ENCODE measurements around the gene LCNL1. TPM values are rescaled to one million over a fixed set of nuclear protein-coding genes. Genes with fewer than 3 reads are reported as not detected.

The LCNL1 gene
- total RNA-seq, 6 donors from 2014 or later: 0.61 to 6.3 (median 1.8) TPM; not detected in 1

GRCh38 chr9:137022662-137023008, 39.8 kb downstream of the LCNL1 start:
- H3K4me3 ChIP-seq: no peak overlapping the region
- H3K27me3 ChIP-seq: no peaks in the 10 kb centered on the region
- ATAC-seq (ENCODE audit: low FRiP score in 2 of 2) (no peak), DNase-seq (peak in 1 of 2 donors; percentile 75)
- 85 to 96% methylated on average over 10 to 12 of the region's 23 CpGs for WGBS, 2 donors
- H3K27ac ChIP-seq: no peak overlapping the region
- H3K9me3 ChIP-seq: no peaks in the 10 kb centered on the region
- peaks cover 0 to 12% (median 5%) of the 10 kb centered on the region in 4 donors for H3K36me3 ChIP-seq
- TF ChIP-seq POLR2AphosphoS5 (IDR thresholded peaks at IDR 0.05) (no peak), CTCF (IDR thresholded peaks at IDR 0.05) (no peak), EP300 (IDR thresholded peaks at IDR 0.05) (no peak), POLR2A (IDR thresholded peaks at IDR 0.05) (no peak)
- peaks cover 6 to 17% (median 10%) of the 10 kb centered on the region in 4 donors for H3K4me1 ChIP-seq

GRCh38 chr9:137023157-137023556, 40.4 kb downstream of the LCNL1 start:
- H3K4me1 ChIP-seq: peaks cover 6 to 18% (median 10%) of the 10 kb centered on the region in 4 donors
- WGBS, 2 donors: 76 to 80% methylated on average over 6 to 7 of the region's 7 CpGs
- no peak overlapping the region for H3K27ac ChIP-seq

GRCh38 chr9:137023583-137023991, 40.8 kb downstream of the LCNL1 start:
- WGBS, 2 donors: 79 to 88% methylated on average over 6 to 14 of the region's 15 CpGs
- DNase-seq (peak in 1 of 2 donors; percentile 66), ATAC-seq (ENCODE audit: low FRiP score in 2 of 2) (no peak)
- Histone ChIP-seq H3K9me3 (no peaks in the 10 kb centered on the region), H3K27ac (no peak overlapping the region), H3K27me3 (no peaks in the 10 kb centered on the region), H3K4me3 (no peak overlapping the region), H3K4me1 (peaks cover 9 to 22% (median 14%) of the 10 kb centered on the region in 4 donors), H3K36me3 (peaks cover 0 to 8% (median 1%) of the 10 kb centered on the region in 4 donors)
- no peak for TF ChIP-seq POLR2AphosphoS5 (IDR thresholded peaks at IDR 0.05)
- TF ChIP-seq EP300 (IDR thresholded peaks at IDR 0.05): no peak
- TF ChIP-seq POLR2A (IDR thresholded peaks at IDR 0.05): no peak
- TF ChIP-seq CTCF (IDR thresholded peaks at IDR 0.05): no peak

More at GRCh38 chr9:137023157-137023556, 40.4 kb downstream of the LCNL1 start:
- Histone ChIP-seq H3K4me3 (no peak overlapping the region), H3K9me3 (no peaks in the 10 kb centered on the region), H3K27me3 (no peaks in the 10 kb centered on the region), H3K36me3 (peaks cover 0 to 8% (median 2%) of the 10 kb centered on the region in 4 donors)
- TF ChIP-seq POLR2A (IDR thresholded peaks at IDR 0.05): no peak
- no peak for TF ChIP-seq POLR2AphosphoS5 (IDR thresholded peaks at IDR 0.05)
- ATAC-seq (ENCODE audit: low FRiP score in 2 of 2) (no peak), DNase-seq (no peak)

- no peak overlapping the region for H3K27ac ChIP-seq
- DNase-seq: peak in 1 of 2 donors; percentile 86
- 84% methylated on average over 18 of the region's 21 CpGs; no CpG with 5 or more reads in 1 of the 2 donors for WGBS, 2 donors
These were observed 42.7 kb downstream of the LCNL1 start for GRCh38 chr9:137025517-137025966.

GRCh38 chr9:137026384-137026783, 43.6 kb downstream of the LCNL1 start:
- DNase-seq (peak in 1 of 2 donors; percentile 36), ATAC-seq (ENCODE audit: low FRiP score in 2 of 2) (no peak)
- Histone ChIP-seq H3K9me3 (no peaks in the 10 kb centered on the region), H3K4me3 (no peak overlapping the region), H3K36me3 (no peaks in the 10 kb centered on the region), H3K4me1 (peaks cover 30 to 50% (median 37%) of the 10 kb centered on the region in 4 donors), H3K27me3 (no peaks in the 10 kb centered on the region), H3K27ac (peak overlapping the region in 1 of 4 donors; percentile 27)
- TF ChIP-seq POLR2AphosphoS5 (IDR thresholded peaks at IDR 0.05) (no peak), CTCF (IDR thresholded peaks at IDR 0.05) (no peak), POLR2A (IDR thresholded peaks at IDR 0.05) (no peak), EP300 (IDR thresholded peaks at IDR 0.05) (no peak)
- WGBS, 2 donors: 94% methylated on average over 2 of the region's 2 CpGs; no CpG with 5 or more reads in 1 of the 2 donors

More at GRCh38 chr9:137025517-137025966, 42.7 kb downstream of the LCNL1 start:
- Histone ChIP-seq H3K27me3 (no peaks in the 10 kb centered on the region), H3K9me3 (no peaks in the 10 kb centered on the region), H3K4me3 (no peak overlapping the region), H3K4me1 (peaks cover 25 to 42% (median 30%) of the 10 kb centered on the region in 4 donors), H3K36me3 (peaks cover 0 to 7% (median 0%) of the 10 kb centered on the region in 4 donors)
- no peak for TF ChIP-seq CTCF (IDR thresholded peaks at IDR 0.05)
- no peak for TF ChIP-seq POLR2A (IDR thresholded peaks at IDR 0.05)
- no peak for TF ChIP-seq POLR2AphosphoS5 (IDR thresholded peaks at IDR 0.05)
- no peak for TF ChIP-seq EP300 (IDR thresholded peaks at IDR 0.05)
- ATAC-seq (ENCODE audit: low FRiP score in 2 of 2): no peak

All from upper lobe of left lung (tissue), 6 donors.